HL-60 (cell line): ENCODE data around the gene SYNGR4.

Experiments
- GABPA ChIP-seq: IDR thresholded peaks from 2 replicates; pipeline ENCODE4 v1.6.1; 2012; ENCODE audit warnings: low read depth
- POLR2AphosphoS5 ChIP-seq: IDR thresholded peaks from 2 replicates; pipeline ENCODE4 v1.6.1; 2012; ENCODE audit warnings: low read depth
- TF ChIP-seq, protein P1 (sequence below): IDR thresholded peaks from one replicate; pipeline ENCODE4 v1.5.1; 2011; ENCODE audit warnings: low read length, control low read depth, inconsistent platforms; ENCODE audit not compliant: insufficient read depth
- TF ChIP-seq, protein P2 (sequence below): IDR thresholded peaks from 2 replicates; pipeline ENCODE4 v1.6.1; 2012; ENCODE audit warnings: low read depth; ENCODE audit not compliant: insufficient replicate concordance

DNA sequence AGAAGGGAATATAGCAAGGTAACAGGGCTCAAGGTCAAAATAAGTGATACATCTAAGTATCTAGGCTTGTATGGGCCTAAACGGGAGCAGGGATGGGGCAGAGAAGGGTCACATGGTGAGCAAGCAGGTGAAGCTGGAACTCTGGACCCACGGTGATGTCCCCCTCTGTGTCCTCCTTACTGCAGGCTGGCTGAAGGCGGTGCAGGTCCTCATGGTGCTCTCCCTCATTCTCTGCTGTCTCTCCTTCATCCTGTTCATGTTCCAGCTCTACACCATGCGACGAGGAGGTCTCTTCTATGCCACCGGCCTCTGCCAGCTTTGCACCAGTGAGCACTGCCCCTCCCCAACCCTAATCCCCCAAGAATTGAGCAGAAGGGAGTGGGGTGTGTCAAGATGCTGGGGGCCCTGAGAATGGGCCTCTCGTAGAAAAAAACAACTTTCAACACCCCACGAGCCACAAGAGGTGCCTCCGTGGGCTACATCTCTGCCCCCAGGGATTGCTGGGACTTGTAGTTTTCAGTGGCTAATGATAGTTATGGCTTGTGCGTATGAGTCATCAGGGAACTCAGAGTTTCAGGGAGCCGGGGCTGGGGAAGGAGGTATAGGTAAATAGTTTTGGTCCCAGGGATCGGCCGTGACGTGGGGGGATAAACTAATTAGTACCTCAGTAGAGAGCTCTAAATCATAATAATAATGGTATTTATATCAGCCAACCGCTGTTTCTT lies 34.8 kb upstream of the SYNGR4 start:
- TF ChIP-seq, protein P1, sequence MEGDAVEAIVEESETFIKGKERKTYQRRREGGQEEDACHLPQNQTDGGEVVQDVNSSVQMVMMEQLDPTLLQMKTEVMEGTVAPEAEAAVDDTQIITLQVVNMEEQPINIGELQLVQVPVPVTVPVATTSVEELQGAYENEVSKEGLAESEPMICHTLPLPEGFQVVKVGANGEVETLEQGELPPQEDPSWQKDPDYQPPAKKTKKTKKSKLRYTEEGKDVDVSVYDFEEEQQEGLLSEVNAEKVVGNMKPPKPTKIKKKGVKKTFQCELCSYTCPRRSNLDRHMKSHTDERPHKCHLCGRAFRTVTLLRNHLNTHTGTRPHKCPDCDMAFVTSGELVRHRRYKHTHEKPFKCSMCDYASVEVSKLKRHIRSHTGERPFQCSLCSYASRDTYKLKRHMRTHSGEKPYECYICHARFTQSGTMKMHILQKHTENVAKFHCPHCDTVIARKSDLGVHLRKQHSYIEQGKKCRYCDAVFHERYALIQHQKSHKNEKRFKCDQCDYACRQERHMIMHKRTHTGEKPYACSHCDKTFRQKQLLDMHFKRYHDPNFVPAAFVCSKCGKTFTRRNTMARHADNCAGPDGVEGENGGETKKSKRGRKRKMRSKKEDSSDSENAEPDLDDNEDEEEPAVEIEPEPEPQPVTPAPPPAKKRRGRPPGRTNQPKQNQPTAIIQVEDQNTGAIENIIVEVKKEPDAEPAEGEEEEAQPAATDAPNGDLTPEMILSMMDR: no peak
- TF ChIP-seq, protein P2, sequence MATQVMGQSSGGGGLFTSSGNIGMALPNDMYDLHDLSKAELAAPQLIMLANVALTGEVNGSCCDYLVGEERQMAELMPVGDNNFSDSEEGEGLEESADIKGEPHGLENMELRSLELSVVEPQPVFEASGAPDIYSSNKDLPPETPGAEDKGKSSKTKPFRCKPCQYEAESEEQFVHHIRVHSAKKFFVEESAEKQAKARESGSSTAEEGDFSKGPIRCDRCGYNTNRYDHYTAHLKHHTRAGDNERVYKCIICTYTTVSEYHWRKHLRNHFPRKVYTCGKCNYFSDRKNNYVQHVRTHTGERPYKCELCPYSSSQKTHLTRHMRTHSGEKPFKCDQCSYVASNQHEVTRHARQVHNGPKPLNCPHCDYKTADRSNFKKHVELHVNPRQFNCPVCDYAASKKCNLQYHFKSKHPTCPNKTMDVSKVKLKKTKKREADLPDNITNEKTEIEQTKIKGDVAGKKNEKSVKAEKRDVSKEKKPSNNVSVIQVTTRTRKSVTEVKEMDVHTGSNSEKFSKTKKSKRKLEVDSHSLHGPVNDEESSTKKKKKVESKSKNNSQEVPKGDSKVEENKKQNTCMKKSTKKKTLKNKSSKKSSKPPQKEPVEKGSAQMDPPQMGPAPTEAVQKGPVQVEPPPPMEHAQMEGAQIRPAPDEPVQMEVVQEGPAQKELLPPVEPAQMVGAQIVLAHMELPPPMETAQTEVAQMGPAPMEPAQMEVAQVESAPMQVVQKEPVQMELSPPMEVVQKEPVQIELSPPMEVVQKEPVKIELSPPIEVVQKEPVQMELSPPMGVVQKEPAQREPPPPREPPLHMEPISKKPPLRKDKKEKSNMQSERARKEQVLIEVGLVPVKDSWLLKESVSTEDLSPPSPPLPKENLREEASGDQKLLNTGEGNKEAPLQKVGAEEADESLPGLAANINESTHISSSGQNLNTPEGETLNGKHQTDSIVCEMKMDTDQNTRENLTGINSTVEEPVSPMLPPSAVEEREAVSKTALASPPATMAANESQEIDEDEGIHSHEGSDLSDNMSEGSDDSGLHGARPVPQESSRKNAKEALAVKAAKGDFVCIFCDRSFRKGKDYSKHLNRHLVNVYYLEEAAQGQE: no peak
- TF ChIP-seq POLR2AphosphoS5: no peak
- no peak for TF ChIP-seq GABPA
